NCI-H128 (cell line): Measurements from ENCODE around the gene UGT1A5.

ENCODE experiments used
- DNase-seq: peaks from one replicate; lab custom pipeline; 2025; ENCODE audit not compliant: unreplicated experiment; lab: John Stamatoyannopoulos, UW

The UGT1A5 gene

DNA sequence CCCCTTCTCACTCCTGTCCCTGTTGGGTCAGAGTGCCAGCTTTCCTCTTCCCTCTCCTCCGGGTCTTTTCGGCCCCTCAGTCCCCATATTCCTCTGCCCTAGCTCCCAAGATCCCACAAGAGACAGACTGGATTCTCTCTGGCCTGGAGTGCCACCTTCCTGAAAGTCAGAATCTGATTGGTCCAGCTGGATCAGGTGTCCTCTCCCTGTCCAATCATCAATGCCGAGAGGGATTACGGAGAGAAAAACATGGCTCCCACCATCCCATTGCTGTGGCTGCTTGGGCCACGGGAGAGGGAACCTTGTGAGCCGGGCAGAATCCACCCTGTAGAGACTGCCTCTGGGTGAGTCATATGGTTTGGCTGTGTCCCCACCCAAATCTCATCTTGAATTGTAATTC, 62.7 kb downstream of the UGT1A5 start:
- DNase-seq, result no peak

- DNase-seq, result no peak
Measured at GRCh38 chr2:233778030-233778429, 65.3 kb downstream of the UGT1A5 start, which contains the start of gene MROH2A. Gene MROH2A, plus strand, starts transcription at chr2:233778330. Its CDS starts 1,029 bp downstream, at chr2:233779359.

- DNase-seq, result no peak
Measured at GRCh38 chr2:233779722-233780121, 67.0 kb downstream of the UGT1A5 start.

GRCh38 chr2:233780771-233781170, 68.1 kb downstream of the UGT1A5 start:
- DNase-seq, result no peak

DNA sequence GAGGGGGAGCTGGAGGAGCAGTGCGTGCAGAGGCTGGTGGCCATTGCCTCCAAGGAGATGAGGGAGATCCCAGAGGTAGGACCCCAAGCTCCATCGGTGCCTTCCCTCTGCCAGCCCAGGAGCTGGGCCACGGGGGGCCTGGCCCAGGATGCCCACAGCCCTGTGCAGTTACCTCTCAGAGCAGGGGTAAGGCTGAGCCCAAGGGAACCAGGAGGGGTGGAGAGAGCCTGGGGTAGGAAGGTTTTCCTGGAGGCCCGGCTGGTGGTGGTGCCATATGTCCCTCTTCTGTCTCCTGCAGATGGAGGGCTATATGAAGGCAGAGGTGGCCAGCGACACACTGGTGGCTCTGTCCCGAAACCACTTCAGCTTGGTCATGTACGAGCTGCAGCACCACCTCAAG, 76.8 kb downstream of the UGT1A5 start:
- DNase-seq, result no peak

- no peak for DNase-seq
Measured at GRCh38 chr2:233791151-233791882, 78.6 kb downstream of the UGT1A5 start.

- no peak for DNase-seq
Measured at GRCh38 chr2:233791883-233792329, 79.2 kb downstream of the UGT1A5 start.

DNA sequence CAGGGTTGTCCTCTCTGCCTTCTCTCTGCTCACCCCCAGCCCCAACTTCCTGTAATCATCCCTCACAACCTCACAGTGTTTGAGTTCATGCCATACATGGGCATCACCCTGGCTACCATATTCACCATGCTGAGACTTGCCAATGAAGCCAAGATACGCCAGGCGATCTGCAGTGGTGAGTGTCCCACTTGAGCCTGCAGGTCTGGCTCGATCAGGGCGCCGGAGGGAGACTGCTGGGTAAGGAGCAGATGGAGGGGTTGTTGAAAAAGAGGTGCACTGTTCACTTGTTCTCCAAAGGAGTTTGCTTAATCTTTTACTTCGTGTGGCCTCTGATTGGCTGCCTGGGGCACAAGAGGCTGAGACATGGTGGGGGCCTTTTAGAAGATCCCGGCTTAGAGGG, 80.0 kb downstream of the UGT1A5 start:
- DNase-seq, result no peak

GRCh38 chr2:233793465-233794127, 80.9 kb downstream of the UGT1A5 start:
- no peak for DNase-seq

DNA sequence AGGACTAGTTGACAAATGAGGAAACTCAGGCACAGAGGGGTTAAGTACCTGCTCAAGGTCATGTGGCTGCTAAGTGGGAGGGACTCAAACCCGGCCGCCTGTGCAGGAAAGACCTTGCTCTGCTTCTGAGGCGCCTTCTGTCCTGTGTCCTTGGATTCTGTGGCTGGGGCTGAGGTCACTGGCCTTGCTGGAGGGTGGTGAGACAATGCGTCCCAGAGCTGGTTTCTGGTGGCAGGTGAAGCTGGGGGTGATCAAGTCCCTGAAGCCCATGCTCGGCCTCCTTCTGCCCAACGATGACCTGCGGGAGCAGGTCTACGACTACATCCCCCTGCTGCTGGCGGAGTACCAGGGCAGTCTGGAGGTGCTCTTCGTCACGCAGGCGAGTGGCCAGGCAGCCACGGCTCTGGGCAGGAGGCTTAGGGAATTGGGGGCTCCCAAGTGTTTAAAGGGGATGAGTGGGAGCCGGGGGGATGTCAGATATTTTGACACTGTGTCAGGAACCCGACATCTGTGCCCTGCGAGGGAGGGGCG, 81.5 kb downstream of the UGT1A5 start:
- DNase-seq, result no peak

DNA sequence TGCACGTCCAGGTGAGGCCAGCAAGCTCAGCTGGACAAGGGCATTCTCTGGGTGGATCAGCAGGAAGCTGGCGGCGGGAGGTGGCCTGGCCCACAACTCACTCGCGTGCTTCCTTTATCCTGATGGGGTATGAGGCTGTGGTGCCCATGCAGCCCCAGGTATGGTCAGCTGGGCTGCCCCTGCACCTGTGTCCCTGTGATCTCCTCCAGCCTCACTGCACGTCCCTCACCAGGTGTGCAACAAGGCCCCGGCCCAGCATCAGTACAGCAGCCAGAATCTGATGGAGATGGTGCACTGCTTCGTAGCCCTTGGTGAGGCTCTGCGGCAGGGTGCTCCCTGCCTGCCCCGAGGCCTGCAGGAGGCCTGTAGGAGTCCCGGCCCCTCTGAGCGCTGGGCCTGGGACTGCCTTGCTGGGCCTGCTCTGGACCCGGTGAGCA, 83.0 kb downstream of the UGT1A5 start:
- no peak for DNase-seq

DNA sequence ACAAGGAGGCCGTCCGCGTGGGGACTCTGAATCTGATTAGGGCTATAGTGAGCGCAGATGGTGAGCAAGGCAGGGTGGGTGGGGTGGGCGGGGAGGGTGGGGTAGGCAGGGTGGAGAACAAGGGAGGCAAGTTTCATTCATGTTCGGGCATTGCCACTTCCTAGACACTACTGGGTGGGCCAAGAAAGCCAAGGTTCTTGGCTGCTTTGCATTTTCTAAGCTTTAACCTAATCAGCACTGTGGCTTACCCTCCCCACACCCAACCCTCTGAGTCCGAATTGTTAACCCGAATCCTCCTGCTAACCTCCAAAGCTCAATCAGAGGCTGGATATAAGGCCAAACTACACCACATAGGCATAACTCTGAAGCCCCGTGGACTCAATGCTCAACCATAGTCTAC, 83.5 kb downstream of the UGT1A5 start:
- no peak for DNase-seq

DNA sequence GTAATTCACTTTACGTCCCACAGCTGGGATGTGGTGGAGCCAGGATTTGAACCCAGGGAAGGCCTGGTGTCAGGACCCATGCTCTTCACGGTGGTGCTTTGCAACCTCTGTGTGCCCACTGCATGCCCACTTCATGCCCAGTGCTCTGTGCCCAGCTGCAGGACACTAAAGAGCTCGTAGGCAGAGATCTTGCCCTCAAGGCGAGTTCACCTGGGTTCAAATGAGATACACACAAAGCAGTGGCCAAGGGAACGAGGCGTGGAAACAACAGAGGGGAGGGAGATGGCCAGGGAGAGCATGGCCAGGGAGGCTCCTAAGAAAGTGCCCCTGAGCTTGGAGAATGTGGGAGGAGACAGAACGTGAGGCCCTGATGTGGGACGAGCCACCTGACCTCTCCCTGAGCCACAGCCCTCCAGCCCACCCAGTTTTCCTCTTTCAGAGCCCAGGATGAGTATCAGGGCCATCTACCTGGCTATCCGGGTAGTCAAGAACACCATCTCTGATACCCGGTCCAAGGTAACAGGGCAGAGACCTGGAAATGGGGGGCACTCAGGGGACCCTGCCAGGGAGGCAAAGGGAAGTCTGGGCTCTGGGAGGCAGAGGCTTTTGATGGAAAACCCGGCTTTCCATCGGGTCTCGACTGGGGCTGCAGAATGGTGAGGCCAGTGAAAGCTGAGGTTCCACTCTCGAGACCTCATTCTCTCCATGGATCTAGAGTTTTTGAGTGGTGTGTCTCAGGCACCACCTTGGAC, 85.8 kb downstream of the UGT1A5 start:
- DNase-seq, result no peak

GRCh38 chr2:233799087-233799665, 86.5 kb downstream of the UGT1A5 start:
- DNase-seq, result no peak

- no peak for DNase-seq
Measured at GRCh38 chr2:233799716-233800115, 87.0 kb downstream of the UGT1A5 start.

GRCh38 chr2:233800208-233800607, 87.5 kb downstream of the UGT1A5 start:
- DNase-seq, result no peak

DNA sequence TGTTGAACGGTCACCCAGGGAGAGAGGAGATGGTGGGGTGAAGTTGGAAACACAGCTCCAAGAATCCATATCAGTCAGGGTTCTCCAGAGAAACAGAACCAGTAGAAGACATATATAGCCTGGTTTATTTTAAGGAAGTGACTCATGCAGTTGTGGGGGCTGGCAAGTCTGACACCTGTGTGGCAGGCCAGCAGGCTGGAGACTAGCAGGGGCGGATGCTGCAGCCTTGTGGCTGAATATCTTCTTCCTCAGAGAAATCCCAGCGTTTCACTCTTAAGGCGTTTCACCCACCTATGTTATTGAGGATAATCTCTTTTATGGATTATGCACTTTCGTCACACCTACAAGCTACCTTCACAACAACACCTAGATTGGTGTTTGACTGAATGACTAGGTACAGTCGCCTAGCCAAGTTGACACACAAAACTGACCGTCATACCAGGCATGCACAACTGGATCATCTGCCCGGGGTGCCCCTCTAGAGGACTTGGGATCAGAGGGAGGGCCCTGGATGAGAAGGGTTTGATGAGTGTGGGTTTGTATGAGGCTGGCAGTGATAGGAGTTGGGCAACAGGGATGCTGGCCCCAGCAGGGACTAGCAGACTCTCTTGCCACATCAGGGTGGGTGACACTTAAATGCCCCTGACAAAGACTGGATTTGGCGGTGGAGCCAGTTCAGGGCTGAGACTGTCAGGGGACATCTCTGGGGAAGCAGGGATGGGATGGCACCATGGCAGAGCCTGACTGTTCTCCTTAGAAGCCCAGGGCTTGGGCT, 88.8 kb downstream of the UGT1A5 start:
- no peak for DNase-seq

DNA sequence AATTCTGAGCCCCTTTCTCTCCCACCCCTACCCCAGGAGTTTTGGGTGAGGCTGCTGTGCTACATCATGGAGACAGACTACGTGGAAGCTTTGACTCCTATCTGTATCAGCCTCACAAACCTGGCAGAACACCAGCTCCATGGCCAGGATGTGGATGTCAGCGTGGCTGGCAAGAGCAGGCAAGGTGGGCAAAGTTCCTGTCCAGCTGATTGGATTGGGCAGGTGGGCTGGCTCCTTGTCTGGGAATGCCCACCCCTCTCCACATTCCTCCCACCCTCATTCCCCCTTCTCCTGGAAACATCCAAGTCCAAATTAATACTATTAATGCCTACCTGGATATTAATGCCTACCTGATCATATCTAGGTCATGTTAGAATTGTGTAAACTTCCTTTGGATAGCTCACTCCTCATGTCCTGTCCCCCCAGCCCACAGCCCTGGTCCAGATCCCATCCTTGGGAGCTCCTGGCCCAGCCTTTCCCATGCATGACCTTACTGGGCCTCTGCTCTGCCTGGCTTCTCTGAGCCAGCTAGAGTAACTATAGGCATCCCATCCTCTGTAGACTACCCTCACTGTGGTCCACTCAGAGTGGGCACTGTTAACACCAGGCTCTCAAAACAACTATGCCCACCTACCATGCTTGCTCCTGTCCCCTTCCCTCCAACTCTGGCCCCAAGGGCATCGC, 89.6 kb downstream of the UGT1A5 start:
- DNase-seq, result no peak

GRCh38 chr2:233803292-233803911, 90.7 kb downstream of the UGT1A5 start:
- DNase-seq, result no peak
